Right atrium auricular region (tissue), 2 donors: ENCODE measurements around the gene AHNAK. TPM values are rescaled to one million over a fixed set of nuclear protein-coding genes. Genes with fewer than 3 reads are reported as not detected.

ENCODE experiments used
- DNase-seq: peaks from one replicate; pipeline ENCODE4 v3.0.0-alpha.2; 2019; ENCODE audit warnings: low spot score
- H3K27ac ChIP-seq, 2 donors: fragments of 200-600 bp; sonication (generic); 1 replicate in 1 of 2; 2 replicates in 1 of 2; pipeline ENCODE4 v1.5.1; 2016 to 2019
- H3K27me3 ChIP-seq, 2 donors: fragments of 200-600 bp; sonication (generic); one replicate each; pipeline versions ENCODE4 v1.5.1 to v1.6.0; 2017 to 2019
- H3K36me3 ChIP-seq: fragments of 200-600 bp; sonication (generic); one replicate; pipeline ENCODE4 v1.5.1; 2016
- H3K4me1 ChIP-seq, 2 donors: fragments of 200-600 bp; sonication (generic); one replicate each; pipeline versions ENCODE4 v1.5.1 to v1.6.0; 2017 to 2019
- H3K4me3 ChIP-seq, 2 donors: fragments of 200-600 bp; sonication (generic); 1 replicate in 1 of 2; 2 replicates in 1 of 2; pipeline ENCODE4 v1.5.1; 2017 to 2019; ENCODE audit warnings: mild to moderate bottlenecking in 1 of 2, moderate library complexity in 1 of 2
- H3K9me3 ChIP-seq, 2 donors: fragments of 200-600 bp; sonication (generic); one replicate each; pipeline ENCODE4 v1.5.1; 2019
- total RNA-seq, 2 donors: library from RNA; depleted of rRNA; stranded (reverse); fragments of >200 nt; gene quantifications; one replicate each; pipeline ENCODE4 v1.1.0, GENCODE V29; 2016
- TF ChIP-seq, protein P1 (sequence below), 2 donors: fragments of 200-600 bp; sonication (generic); IDR thresholded peaks; one replicate each; pipeline ENCODE4 v1.5.1; 2019; ENCODE audit warnings: antibody characterized with exemption in 2 of 2

Gene AHNAK
- total RNA-seq, 2 donors from 2014 or later: 270 to 441 TPM

DNA sequence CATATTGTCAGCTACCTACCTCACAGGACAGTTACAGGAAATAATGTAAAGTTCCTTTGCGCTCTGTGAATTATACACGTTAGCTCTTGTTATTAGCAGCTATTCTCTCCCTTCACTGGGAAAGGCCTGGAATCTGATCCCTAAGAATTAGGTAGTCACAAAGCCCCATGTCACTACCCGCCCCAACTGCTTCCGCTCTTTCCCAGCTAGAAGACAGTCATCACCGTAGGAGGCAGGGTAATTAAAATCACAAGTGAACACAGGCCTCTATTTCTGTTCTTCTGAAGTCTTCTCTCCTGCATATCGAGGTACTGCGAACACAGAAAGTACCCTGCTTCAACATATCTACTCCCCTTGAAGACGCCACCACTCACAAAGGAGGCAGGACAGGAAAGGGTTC lies 12.6 kb upstream of the AHNAK start:
- H3K27ac ChIP-seq: peak overlapping the region in 1 of 2 donors; percentile 82
- H3K4me3 ChIP-seq: no peak overlapping the region

DNA sequence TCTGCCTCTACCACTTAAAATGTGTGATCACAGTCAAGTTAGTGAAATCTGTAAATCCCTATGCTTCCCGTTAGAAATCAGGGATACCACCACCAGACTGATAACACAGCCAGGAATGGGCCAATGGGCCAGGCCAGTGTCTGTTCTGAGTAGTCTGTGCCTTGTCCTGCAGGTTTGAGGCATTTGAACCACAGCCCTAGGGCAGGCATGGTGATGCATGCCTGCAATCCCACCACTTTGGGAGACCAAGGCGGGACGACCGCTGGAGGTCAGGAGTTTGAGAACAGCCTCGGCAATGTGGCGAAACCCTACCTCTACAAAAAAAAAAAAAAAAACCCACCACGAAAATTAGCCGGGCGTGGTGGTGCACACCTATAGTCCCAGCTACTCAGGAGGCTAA lies 12.1 kb upstream of the AHNAK start:
- peaks cover 43% of the 10 kb centered on the region for H3K36me3 ChIP-seq
- H3K4me1 ChIP-seq: peaks cover 0 to 60% of the 10 kb centered on the region in 2 donors
- DNase-seq: no peak
- no peaks in the 10 kb centered on the region for H3K27me3 ChIP-seq
- TF ChIP-seq, protein P1, sequence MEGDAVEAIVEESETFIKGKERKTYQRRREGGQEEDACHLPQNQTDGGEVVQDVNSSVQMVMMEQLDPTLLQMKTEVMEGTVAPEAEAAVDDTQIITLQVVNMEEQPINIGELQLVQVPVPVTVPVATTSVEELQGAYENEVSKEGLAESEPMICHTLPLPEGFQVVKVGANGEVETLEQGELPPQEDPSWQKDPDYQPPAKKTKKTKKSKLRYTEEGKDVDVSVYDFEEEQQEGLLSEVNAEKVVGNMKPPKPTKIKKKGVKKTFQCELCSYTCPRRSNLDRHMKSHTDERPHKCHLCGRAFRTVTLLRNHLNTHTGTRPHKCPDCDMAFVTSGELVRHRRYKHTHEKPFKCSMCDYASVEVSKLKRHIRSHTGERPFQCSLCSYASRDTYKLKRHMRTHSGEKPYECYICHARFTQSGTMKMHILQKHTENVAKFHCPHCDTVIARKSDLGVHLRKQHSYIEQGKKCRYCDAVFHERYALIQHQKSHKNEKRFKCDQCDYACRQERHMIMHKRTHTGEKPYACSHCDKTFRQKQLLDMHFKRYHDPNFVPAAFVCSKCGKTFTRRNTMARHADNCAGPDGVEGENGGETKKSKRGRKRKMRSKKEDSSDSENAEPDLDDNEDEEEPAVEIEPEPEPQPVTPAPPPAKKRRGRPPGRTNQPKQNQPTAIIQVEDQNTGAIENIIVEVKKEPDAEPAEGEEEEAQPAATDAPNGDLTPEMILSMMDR (IDR thresholded peaks at IDR 0.05): no peak
- peak overlapping the region in 1 of 2 donors; percentile 82 for H3K27ac ChIP-seq
- H3K4me3 ChIP-seq: no peak overlapping the region
- H3K9me3 ChIP-seq: no peaks in the 10 kb centered on the region

More for the DNA sequence above, 12.6 kb upstream of the AHNAK start:
- H3K9me3 ChIP-seq: no peaks in the 10 kb centered on the region
- DNase-seq: no peak
- no peaks in the 10 kb centered on the region for H3K27me3 ChIP-seq
- H3K4me1 ChIP-seq: peaks cover 0 to 55% of the 10 kb centered on the region in 2 donors
- H3K36me3 ChIP-seq: peaks cover 46% of the 10 kb centered on the region
- TF ChIP-seq, protein P1 (IDR thresholded peaks at IDR 0.05): no peak

DNA sequence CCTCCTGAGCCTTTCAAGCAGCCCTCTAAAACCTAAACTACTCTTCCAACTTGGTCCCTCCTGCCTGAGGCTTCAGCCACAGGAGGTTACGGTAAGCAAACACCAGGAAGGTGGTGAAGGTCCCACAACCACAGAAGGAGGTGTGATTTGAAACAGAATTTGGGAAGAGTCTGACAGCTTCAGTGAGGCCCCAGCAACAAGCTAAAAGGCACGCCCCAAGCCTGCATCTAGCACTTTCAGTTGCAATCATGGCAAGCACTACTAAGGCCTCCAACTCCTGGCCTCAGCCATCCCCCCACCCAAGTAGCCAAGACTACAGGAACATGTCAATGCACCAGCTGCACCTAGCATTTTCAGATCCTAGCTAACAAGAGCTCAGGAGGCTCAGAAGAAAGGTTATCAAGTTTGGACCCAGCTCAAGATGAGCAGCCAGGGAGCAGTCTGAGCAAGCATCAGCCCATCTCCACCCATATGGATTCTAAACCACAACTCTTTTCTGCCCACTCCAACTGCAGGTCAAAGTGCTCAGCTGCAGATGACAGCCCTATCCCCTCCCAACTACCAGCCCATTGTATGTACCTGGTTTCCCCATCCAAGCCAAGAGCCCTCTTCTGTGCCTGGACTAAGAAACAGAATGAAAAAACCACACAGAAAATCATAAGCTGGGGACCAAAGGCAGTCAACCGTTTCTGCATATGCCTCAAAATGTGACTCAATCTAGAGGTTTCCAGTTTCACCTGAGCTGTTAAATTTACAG lies 10.4 kb upstream of the AHNAK start:
- Histone ChIP-seq H3K27me3 (no peaks in the 10 kb centered on the region), H3K4me3 (peak overlapping the region in 1 of 2 donors; percentile 10), H3K36me3 (peaks cover 28% of the 10 kb centered on the region), H3K9me3 (no peaks in the 10 kb centered on the region), H3K4me1 (peaks cover 0 to 76% of the 10 kb centered on the region in 2 donors), H3K27ac (peak overlapping the region; percentile 90 to 95)
- TF ChIP-seq, protein P1 (IDR thresholded peaks at IDR 0.05): no peak
- no peak for DNase-seq

DNA sequence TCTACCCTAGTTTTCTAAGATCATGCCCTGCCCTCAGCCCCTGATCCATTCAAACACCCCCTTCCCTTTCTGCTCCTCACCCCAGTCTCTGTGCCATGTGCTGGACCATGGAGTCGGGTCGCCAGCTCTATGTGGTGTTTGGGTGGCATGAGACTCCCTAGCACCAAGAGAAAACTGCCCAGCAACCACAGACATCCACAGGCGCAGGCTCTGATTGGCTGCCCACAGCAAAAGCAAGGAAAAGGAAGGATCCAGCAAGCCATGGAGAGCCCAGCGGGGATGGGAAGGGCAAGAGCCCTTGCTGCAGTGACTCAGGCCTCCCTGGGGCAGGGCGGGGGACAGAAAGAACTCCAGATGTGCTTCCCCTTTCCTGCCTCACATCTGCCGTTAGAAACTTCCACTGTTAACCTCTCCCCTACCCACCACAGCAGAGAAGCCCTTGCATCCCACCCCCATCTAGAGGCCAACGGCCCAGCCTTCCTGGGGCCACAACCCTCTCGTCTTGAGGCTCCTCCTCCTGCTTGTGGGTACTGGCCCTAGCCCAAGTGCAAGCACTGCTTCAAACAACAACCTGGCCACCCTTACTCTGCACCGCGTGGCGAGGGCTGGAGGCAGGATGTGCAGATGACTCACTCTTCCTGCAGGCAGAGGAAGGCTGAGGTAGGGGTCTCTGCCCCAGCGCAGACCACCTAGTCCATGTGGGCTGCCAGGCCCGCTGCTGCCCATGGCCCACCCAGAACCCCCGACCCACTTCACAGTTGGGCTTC lies 9.7 kb upstream of the AHNAK start:
- peak; percentile 97 for DNase-seq
- Histone ChIP-seq H3K4me3 (peak overlapping the region in 1 of 2 donors; percentile 10), H3K9me3 (no peaks in the 10 kb centered on the region), H3K36me3 (peaks cover 25% of the 10 kb centered on the region), H3K27me3 (no peaks in the 10 kb centered on the region), H3K27ac (peak overlapping the region; percentile 90 to 95), H3K4me1 (peaks cover 0 to 83% of the 10 kb centered on the region in 2 donors)
- TF ChIP-seq, protein P1 (IDR thresholded peaks at IDR 0.05): no peak

DNA sequence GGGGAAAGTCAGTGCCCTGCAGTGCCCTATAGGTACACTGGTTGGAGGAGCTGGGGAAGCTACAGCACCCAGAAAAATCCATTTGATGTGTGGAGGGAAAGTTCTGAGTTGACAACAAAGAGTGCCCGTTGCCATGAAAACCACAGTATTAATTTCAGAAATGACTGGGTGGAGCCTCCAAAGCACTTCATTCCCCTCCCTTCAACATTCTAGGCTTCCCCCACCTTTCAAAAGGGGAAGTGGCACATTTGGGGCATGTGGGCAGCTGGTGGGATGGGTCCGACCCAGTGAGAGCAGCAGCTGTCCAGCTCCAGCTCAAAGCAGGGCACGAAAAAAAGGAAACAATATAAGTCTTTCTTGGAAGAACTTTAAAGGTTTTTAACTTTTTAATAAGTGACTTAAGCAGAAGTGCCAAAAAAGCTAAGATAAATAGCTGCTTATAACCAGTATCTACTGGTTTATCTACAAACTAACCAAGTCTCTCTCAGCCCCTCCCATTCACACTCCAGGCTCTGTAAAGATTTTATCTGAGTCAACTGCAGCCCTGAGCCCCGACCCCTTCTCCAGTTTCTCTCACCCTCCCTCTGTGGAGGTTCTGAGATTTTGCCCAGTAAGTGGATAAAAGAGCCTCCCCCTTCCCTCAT lies 9.0 kb upstream of the AHNAK start:
- DNase-seq: no peak
- H3K36me3 ChIP-seq: peaks cover 25% of the 10 kb centered on the region
- H3K27me3 ChIP-seq: no peaks in the 10 kb centered on the region
- H3K27ac ChIP-seq: peak overlapping the region; percentile 90 to 95
- H3K4me1 ChIP-seq: peaks cover 0 to 83% of the 10 kb centered on the region in 2 donors
- TF ChIP-seq, protein P1 (IDR thresholded peaks at IDR 0.05): no peak
- H3K9me3 ChIP-seq: no peaks in the 10 kb centered on the region
- H3K4me3 ChIP-seq: peak overlapping the region in 1 of 2 donors; percentile 10
